ENCODE data around the gene KPNB1. TPM values are rescaled to one million over a fixed set of nuclear protein-coding genes. Genes with fewer than 3 reads are reported as not detected.

The KPNB1 gene
- total RNA-seq, 1 donor from 2014 or later = 119 TPM

GRCh38 chr17:47707884-47708283 lies 58.2 kb downstream of the KPNB1 start:
- Histone ChIP-seq H3K9me3 (ENCODE audit: control insufficient read depth in 3 of 3, low read length in 3 of 3) (no peaks in the 10 kb centered on the region), H3K4me1 (ENCODE audit: control insufficient read depth in 3 of 3, insufficient read depth in 3 of 3, low read length in 3 of 3) (peaks cover 22 to 32% (median 24%) of the 10 kb centered on the region in 3 donors), H3K36me3 (ENCODE audit: control insufficient read depth in 3 of 3, insufficient read depth in 3 of 3, low read length in 3 of 3) (peaks cover 7 to 12% (median 10%) of the 10 kb centered on the region in 3 donors), H3K27ac (ENCODE audit: low read depth, low read length) (no peak overlapping the region), H3K9ac (ENCODE audit: low read depth in 1 of 3, low read length in 3 of 3) (no peak overlapping the region), H3K27me3 (ENCODE audit: control insufficient read depth in 3 of 3, insufficient read depth in 3 of 3, low read length in 3 of 3) (peaks cover 0 to 7% (median 1%) of the 10 kb centered on the region in 3 donors), H3K4me3 (ENCODE audit: low read length in 3 of 3) (no peak overlapping the region)

- Histone ChIP-seq H3K27ac (ENCODE audit: low read depth, low read length) (no peak overlapping the region), H3K4me1 (ENCODE audit: control insufficient read depth in 3 of 3, insufficient read depth in 3 of 3, low read length in 3 of 3) (peaks cover 22 to 32% (median 24%) of the 10 kb centered on the region in 3 donors), H3K4me3 (ENCODE audit: low read length in 3 of 3) (no peak overlapping the region)
These were observed 58.7 kb downstream of the KPNB1 start for GRCh38 chr17:47708312-47708863.

DNA sequence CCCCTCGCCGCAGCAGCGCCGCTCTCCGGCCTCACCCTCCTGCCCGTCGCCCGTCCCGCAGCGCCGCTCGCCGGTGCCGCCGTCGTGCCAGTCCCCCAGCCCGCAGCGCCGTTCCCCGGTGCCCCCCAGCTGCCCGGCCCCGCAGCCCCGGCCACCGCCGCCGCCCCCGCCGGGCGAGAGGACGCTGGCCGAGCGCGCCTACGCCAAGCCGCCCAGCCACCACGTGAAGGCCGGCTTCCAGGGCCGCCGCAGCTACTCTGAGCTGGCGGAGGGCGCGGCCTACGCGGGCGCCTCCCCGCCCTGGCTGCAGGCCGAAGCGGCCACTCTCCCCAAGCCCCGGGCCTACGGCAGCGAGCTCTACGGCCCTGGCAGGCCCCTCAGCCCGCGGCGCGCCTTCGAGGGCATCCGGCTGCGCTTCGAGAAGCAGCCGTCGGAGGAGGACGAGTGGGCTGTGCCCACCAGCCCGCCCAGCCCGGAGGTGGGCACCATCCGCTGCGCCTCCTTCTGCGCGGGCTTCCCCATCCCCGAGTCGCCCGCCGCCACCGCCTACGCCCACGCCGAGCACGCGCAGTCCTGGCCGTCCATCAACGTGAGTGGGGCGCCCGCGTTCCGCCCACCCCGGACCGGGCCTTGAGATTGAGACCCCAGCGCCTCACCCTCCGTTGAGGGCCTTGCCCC lies 59.3 kb downstream of the KPNB1 start:
- Histone ChIP-seq H3K4me1 (ENCODE audit: control insufficient read depth in 3 of 3, insufficient read depth in 3 of 3, low read length in 3 of 3) (peaks cover 22 to 32% (median 24%) of the 10 kb centered on the region in 3 donors), H3K27ac (ENCODE audit: low read depth, low read length) (no peak overlapping the region), H3K9me3 (ENCODE audit: control insufficient read depth in 3 of 3, low read length in 3 of 3) (no peaks in the 10 kb centered on the region), H3K9ac (ENCODE audit: low read depth in 1 of 3, low read length in 3 of 3) (peak overlapping the region in 1 of 3 donors; percentile 50), H3K4me3 (ENCODE audit: low read length in 3 of 3) (no peak overlapping the region), H3K36me3 (ENCODE audit: control insufficient read depth in 3 of 3, insufficient read depth in 3 of 3, low read length in 3 of 3) (peaks cover 7 to 12% (median 10%) of the 10 kb centered on the region in 3 donors), H3K27me3 (ENCODE audit: control insufficient read depth in 3 of 3, insufficient read depth in 3 of 3, low read length in 3 of 3) (peaks cover 6 to 18% (median 11%) of the 10 kb centered on the region in 3 donors)

More at GRCh38 chr17:47708312-47708863, 58.7 kb downstream of the KPNB1 start:
- Histone ChIP-seq H3K9me3 (ENCODE audit: control insufficient read depth in 3 of 3, low read length in 3 of 3) (no peaks in the 10 kb centered on the region), H3K36me3 (ENCODE audit: control insufficient read depth in 3 of 3, insufficient read depth in 3 of 3, low read length in 3 of 3) (peaks cover 7 to 12% (median 10%) of the 10 kb centered on the region in 3 donors), H3K27me3 (ENCODE audit: control insufficient read depth in 3 of 3, insufficient read depth in 3 of 3, low read length in 3 of 3) (peaks cover under 1 to 12% (median 6%) of the 10 kb centered on the region in 3 donors), H3K9ac (ENCODE audit: low read depth in 1 of 3, low read length in 3 of 3) (peak overlapping the region in 1 of 3 donors; percentile 33)

DNA sequence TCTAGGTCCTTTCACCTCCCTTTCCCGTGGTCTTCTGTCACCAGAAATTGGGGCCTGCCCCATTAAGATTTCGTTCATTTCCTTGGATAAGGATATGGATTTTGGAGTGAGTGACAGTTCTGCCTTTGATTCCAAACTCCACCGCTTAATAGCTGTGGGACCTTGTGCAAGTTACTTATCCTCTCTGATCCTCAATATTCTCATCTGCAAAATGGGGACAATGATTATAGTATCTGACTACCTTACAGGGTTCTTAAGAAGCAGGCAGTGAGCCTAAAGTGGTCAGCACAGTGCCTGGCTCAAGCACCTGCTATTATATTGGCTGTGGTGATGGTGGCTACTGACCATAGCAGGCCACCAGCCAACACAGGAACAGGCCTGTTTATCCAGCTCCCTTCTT lies 59.9 kb downstream of the KPNB1 start:
- Histone ChIP-seq H3K36me3 (ENCODE audit: control insufficient read depth in 3 of 3, insufficient read depth in 3 of 3, low read length in 3 of 3) (peaks cover 7 to 12% (median 10%) of the 10 kb centered on the region in 3 donors), H3K4me3 (ENCODE audit: low read length in 3 of 3) (no peak overlapping the region), H3K27me3 (ENCODE audit: control insufficient read depth in 3 of 3, insufficient read depth in 3 of 3, low read length in 3 of 3) (peaks cover 9 to 23% (median 11%) of the 10 kb centered on the region in 3 donors), H3K4me1 (ENCODE audit: control insufficient read depth in 3 of 3, insufficient read depth in 3 of 3, low read length in 3 of 3) (peaks cover 22 to 29% (median 24%) of the 10 kb centered on the region in 3 donors), H3K27ac (ENCODE audit: low read depth, low read length) (no peak overlapping the region), H3K9me3 (ENCODE audit: control insufficient read depth in 3 of 3, low read length in 3 of 3) (no peaks in the 10 kb centered on the region), H3K9ac (ENCODE audit: low read depth in 1 of 3, low read length in 3 of 3) (no peak overlapping the region)

DNA sequence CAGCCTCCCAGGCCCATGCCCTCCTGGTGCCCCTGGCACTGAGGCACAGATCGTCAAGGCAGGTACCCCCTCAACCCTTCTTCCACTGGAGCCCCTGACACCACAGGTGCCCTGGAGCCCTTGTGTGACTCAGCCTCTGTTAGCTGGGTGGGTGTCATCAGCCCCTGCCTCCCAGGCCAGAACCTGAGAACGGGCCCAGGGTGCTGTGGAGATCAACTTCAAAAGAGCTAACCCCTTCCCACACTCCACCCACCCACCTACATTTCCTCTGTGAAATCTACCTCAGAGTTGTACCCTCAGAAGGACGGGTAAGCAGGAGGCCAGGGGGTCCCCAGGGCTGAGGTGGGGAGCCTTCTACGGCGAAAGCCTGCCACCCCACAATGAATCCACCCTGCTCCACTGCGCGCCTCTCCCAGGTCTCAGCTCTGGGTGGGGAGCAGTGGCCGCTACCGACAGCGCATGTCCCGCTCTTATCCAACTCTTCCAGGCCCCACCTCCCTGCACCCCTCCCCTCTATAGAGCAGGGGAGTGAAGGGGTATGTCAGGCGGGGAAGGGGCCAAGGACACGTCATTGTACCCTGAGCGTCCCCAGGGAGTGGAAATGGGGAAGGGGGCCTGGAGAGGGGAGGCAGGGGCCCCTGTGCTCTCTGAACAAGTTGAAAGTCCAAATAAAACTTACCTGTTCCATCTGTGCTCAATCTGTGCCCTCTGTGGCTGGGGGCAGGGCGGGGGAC lies 61.8 kb downstream of the KPNB1 start:
- Histone ChIP-seq H3K4me3 (ENCODE audit: low read length in 3 of 3) (no peak overlapping the region), H3K9ac (ENCODE audit: low read depth in 1 of 3, low read length in 3 of 3) (no peak overlapping the region), H3K9me3 (ENCODE audit: control insufficient read depth in 3 of 3, low read length in 3 of 3) (no peaks in the 10 kb centered on the region), H3K27me3 (ENCODE audit: control insufficient read depth in 3 of 3, insufficient read depth in 3 of 3, low read length in 3 of 3) (peaks cover 10 to 33% (median 16%) of the 10 kb centered on the region in 3 donors), H3K27ac (ENCODE audit: low read depth, low read length) (no peak overlapping the region), H3K4me1 (ENCODE audit: control insufficient read depth in 3 of 3, insufficient read depth in 3 of 3, low read length in 3 of 3) (peaks cover 13 to 14% (median 13%) of the 10 kb centered on the region in 3 donors), H3K36me3 (ENCODE audit: control insufficient read depth in 3 of 3, insufficient read depth in 3 of 3, low read length in 3 of 3) (peaks cover 7 to 10% (median 8%) of the 10 kb centered on the region in 3 donors)

GRCh38 chr17:47712330-47713023 lies 62.8 kb downstream of the KPNB1 start:
- H3K9ac ChIP-seq (ENCODE audit: low read depth in 1 of 3, low read length in 3 of 3) = no peak overlapping the region
- H3K4me1 ChIP-seq (ENCODE audit: control insufficient read depth in 3 of 3, insufficient read depth in 3 of 3, low read length in 3 of 3) = peaks cover 4 to 5% (median 4%) of the 10 kb centered on the region in 3 donors
- peaks cover 7 to 10% (median 7%) of the 10 kb centered on the region in 3 donors for H3K36me3 ChIP-seq (ENCODE audit: control insufficient read depth in 3 of 3, insufficient read depth in 3 of 3, low read length in 3 of 3)
- H3K4me3 ChIP-seq (ENCODE audit: low read length in 3 of 3) = no peak overlapping the region
- no peak overlapping the region for H3K27ac ChIP-seq (ENCODE audit: low read depth, low read length)
- no peaks in the 10 kb centered on the region for H3K9me3 ChIP-seq (ENCODE audit: control insufficient read depth in 3 of 3, low read length in 3 of 3)
- peaks cover 12 to 41% (median 21%) of the 10 kb centered on the region in 3 donors for H3K27me3 ChIP-seq (ENCODE audit: control insufficient read depth in 3 of 3, insufficient read depth in 3 of 3, low read length in 3 of 3)

- no peak overlapping the region for H3K27ac ChIP-seq (ENCODE audit: low read depth, low read length)
- no peak overlapping the region for H3K4me3 ChIP-seq (ENCODE audit: low read length in 3 of 3)
- no peak overlapping the region for H3K9ac ChIP-seq (ENCODE audit: low read depth in 1 of 3, low read length in 3 of 3)
- no peaks in the 10 kb centered on the region for H3K4me1 ChIP-seq (ENCODE audit: control insufficient read depth in 3 of 3, insufficient read depth in 3 of 3, low read length in 3 of 3)
- H3K9me3 ChIP-seq (ENCODE audit: control insufficient read depth in 3 of 3, low read length in 3 of 3) = no peaks in the 10 kb centered on the region
- H3K36me3 ChIP-seq (ENCODE audit: control insufficient read depth in 3 of 3, insufficient read depth in 3 of 3, low read length in 3 of 3) = peaks cover 7 to 10% (median 7%) of the 10 kb centered on the region in 3 donors
- peaks cover 25 to 57% (median 29%) of the 10 kb centered on the region in 3 donors for H3K27me3 ChIP-seq (ENCODE audit: control insufficient read depth in 3 of 3, insufficient read depth in 3 of 3, low read length in 3 of 3)
These were observed 64.4 kb downstream of the KPNB1 start for GRCh38 chr17:47713980-47714700.

DNA sequence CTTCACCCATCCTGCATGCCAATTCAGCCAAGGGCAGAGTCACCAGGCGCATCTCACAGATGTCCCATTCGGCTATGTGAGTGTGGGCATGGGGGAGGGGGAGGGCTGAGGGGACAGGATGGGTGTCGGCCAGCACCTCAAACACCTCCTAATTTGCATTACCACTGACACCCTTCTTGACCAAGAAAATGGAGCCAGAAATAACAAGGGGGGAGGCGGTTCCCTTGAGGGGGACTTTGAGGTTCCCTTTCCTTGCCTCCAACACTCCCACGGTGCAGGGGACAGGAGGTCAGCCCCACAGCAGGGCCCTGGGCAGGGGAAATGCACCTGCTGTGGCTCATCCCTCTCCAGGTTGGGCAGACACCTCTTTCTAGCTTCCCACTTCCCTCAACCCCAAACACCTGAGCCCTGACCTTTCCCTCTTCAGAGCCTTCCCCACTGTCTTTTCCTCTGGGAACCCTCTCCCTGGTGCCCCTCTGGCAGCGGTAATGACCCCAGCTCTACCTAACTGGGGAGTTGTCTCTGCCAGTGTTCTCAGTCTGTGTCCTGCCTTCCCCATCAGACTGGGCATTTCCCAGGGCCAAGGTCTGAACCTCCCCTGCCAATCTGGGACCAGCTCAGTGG lies 65.2 kb downstream of the KPNB1 start:
- peaks cover 32 to 64% (median 35%) of the 10 kb centered on the region in 3 donors for H3K27me3 ChIP-seq (ENCODE audit: control insufficient read depth in 3 of 3, insufficient read depth in 3 of 3, low read length in 3 of 3)
- no peak overlapping the region for H3K27ac ChIP-seq (ENCODE audit: low read depth, low read length)
- H3K4me3 ChIP-seq (ENCODE audit: low read length in 3 of 3) = no peak overlapping the region
- H3K9ac ChIP-seq (ENCODE audit: low read depth in 1 of 3, low read length in 3 of 3) = no peak overlapping the region
- H3K9me3 ChIP-seq (ENCODE audit: control insufficient read depth in 3 of 3, low read length in 3 of 3) = no peaks in the 10 kb centered on the region
- H3K4me1 ChIP-seq (ENCODE audit: control insufficient read depth in 3 of 3, insufficient read depth in 3 of 3, low read length in 3 of 3) = no peaks in the 10 kb centered on the region
- H3K36me3 ChIP-seq (ENCODE audit: control insufficient read depth in 3 of 3, insufficient read depth in 3 of 3, low read length in 3 of 3) = peaks cover 7% of the 10 kb centered on the region in 3 donors

All from skeletal muscle tissue (tissue), 4 donors.